Glomerular visceral epithelial cell (primary cell): ENCODE results near the gene E4F1.

ENCODE experiments used
- DNase-seq: peaks from one replicate; pipeline ENCODE4 v3.0.0-alpha.2; 2016; ENCODE audit errors: extremely low spot score

The E4F1 gene

GRCh38 chr16:2206780-2207433 is 16.5 kb upstream of the E4F1 start:
- DNase-seq: no peak

- no peak for DNase-seq
These were observed 15.5 kb upstream of the E4F1 start for GRCh38 chr16:2207872-2208271.

- no peak for DNase-seq
These were observed 15.1 kb upstream of the E4F1 start for GRCh38 chr16:2208308-2208707.

- DNase-seq: no peak
These were observed 14.6 kb upstream of the E4F1 start for GRCh38 chr16:2208772-2209171.

- DNase-seq: no peak
These were observed 14.0 kb upstream of the E4F1 start for GRCh38 chr16:2209258-2210008.

- no peak for DNase-seq
These were observed 13.4 kb upstream of the E4F1 start for GRCh38 chr16:2210009-2210332.

GRCh38 chr16:2210386-2211365 is 12.7 kb upstream of the E4F1 start, which contains the start of gene BRICD5:
TSS of gene BRICD5 (minus strand) at chr16:2210863. CDS start at chr16:2210833, 30 bp downstream.
- DNase-seq: peak; percentile 33

GRCh38 chr16:2211923-2212347 is 11.5 kb upstream of the E4F1 start:
- DNase-seq: no peak

GRCh38 chr16:2212362-2213324 is 10.7 kb upstream of the E4F1 start:
- DNase-seq: no peak

- no peak for DNase-seq
These were observed 9.3 kb upstream of the E4F1 start for GRCh38 chr16:2213817-2214718.

GRCh38 chr16:2214719-2214968 is 8.7 kb upstream of the E4F1 start, which contains the start of gene PGP:
TSS of gene PGP (minus strand) at chr16:2214840. CDS start at chr16:2214777, 63 bp downstream.
- DNase-seq: no peak

GRCh38 chr16:2216330-2216729 is 7.1 kb upstream of the E4F1 start:
- DNase-seq: no peak

GRCh38 chr16:2223942-2224486 is 623 bp downstream of the E4F1 start:
- peak; percentile 45 for DNase-seq

GRCh38 chr16:2226245-2226793 is 2.9 kb downstream of the E4F1 start:
- peak; percentile 40 for DNase-seq

- DNase-seq: no peak
These were observed 3.5 kb downstream of the E4F1 start for GRCh38 chr16:2226918-2227317.

GRCh38 chr16:2228161-2228824 is 4.9 kb downstream of the E4F1 start:
- DNase-seq: no peak

- DNase-seq: no peak
These were observed 5.7 kb downstream of the E4F1 start for GRCh38 chr16:2229091-2229490.

- no peak for DNase-seq
These were observed 6.3 kb downstream of the E4F1 start for GRCh38 chr16:2229632-2230250.

GRCh38 chr16:2230376-2230775 is 7.0 kb downstream of the E4F1 start:
- no peak for DNase-seq
